ENCODE data around the gene POLE. TPM values are rescaled to one million over a fixed set of nuclear protein-coding genes. Genes with fewer than 3 reads are reported as not detected.

Gene POLE
- polyA plus RNA-seq, 1 of the 3 experiments (the other 2 are of a cell fraction) = 20.1 TPM

DNA sequence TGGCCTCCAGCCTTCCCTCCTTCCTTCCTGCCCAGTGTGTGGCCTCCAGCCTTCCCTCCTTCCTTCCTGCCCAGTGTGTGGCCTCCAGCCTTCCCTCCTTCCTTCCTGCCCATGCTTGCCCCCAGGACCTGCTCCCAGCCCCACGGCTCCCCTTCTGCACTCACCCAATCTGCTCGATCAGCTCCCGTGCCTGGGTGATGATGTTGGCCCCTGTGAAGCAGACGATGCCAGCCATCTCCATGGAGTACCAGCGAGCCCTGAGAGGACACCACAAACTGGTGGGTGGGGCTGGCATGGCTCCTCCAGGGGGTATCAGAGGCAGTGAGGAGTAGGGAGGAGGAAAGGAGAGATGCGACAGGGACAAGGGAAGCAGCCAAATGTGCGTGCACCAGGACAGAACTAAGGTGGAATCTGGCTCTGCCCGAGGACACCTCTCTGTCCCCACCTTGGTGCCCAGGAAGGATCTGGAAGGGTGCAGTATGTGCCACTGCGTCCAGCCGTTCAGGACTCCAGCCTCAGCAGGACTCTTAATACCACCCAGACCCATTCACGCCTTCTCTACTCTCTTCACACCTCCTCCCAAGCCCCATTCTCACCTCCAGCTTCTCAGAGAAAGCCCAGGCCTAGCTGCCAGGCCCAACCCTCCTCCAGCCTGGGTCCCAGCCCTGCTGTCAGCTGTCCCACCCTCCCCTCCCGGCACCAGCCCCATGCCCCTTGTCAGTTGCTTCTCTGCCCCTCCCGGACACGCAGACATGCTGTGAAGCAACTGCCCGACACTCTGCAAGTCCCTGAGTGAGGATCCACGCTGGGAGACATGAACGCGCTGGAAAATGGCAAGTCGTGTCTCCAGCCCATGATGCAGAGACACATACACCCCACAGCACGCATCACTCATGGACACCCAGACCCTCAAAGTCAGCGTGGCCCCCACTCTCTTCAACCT is 22.7 kb downstream of the POLE start:
- H3K9me3 ChIP-seq = no peaks in the 10 kb centered on the region
- POLR2A ChIA-PET = no interaction called here
- H3K27ac ChIP-seq (ENCODE audit: low read depth in 2 of 2, low read length in 1 of 2) = no peak overlapping the region
- TF ChIP-seq CHD2 (IDR thresholded peaks at IDR 0.05; ENCODE audit: low read length, partially characterized antibody) (no peak), NRF1 (IDR thresholded peaks at IDR 0.05; ENCODE audit: low read depth, low read length) (no peak), RXRA (IDR thresholded peaks at IDR 0.05; ENCODE audit: borderline replicate concordance, low read depth) (no peak), YY1 (IDR thresholded peaks at IDR 0.05; ENCODE audit: low read depth) (no peak), NFIC (IDR thresholded peaks at IDR 0.05; ENCODE audit: borderline replicate concordance) (no peak)
- TF ChIP-seq, protein P1, sequence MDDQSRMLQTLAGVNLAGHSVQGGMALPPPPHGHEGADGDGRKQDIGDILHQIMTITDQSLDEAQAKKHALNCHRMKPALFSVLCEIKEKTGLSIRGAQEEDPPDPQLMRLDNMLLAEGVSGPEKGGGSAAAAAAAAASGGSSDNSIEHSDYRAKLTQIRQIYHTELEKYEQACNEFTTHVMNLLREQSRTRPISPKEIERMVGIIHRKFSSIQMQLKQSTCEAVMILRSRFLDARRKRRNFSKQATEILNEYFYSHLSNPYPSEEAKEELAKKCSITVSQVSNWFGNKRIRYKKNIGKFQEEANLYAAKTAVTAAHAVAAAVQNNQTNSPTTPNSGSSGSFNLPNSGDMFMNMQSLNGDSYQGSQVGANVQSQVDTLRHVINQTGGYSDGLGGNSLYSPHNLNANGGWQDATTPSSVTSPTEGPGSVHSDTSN (IDR thresholded peaks at IDR 0.05) = no peak
- H3K4me3 ChIP-seq (ENCODE audit: low read depth in 2 of 2, low read length in 1 of 2) = no peak overlapping the region
- DNase-seq = no peak
- H3K9me2 ChIP-seq = no peaks in the 10 kb centered on the region
- H3K9ac ChIP-seq = no peak overlapping the region
- H4K20me1 ChIP-seq (ENCODE audit: insufficient read depth) = no peaks in the 10 kb centered on the region
- H3K4me2 ChIP-seq = no peak overlapping the region
- no peaks in the 10 kb centered on the region for H3K79me2 ChIP-seq (ENCODE audit: insufficient read depth)
- no peaks in the 10 kb centered on the region for H3F3A ChIP-seq (replicated peaks; ENCODE audit: insufficient read depth)
- no peaks in the 10 kb centered on the region for H3K4me1 ChIP-seq (ENCODE audit: control insufficient read depth in 1 of 2, insufficient read depth in 2 of 2, low read depth in 1 of 2, low read length in 1 of 2)
- WGBS (ENCODE audit: low lambda C conversion rate) = 94% methylated on average over 21 of the region's 21 CpGs
- H2AFZ ChIP-seq (ENCODE audit: low read depth) = no peak overlapping the region
- no peaks in the 10 kb centered on the region for H3K27me3 ChIP-seq (ENCODE audit: insufficient read depth)
- CTCF ChIA-PET = interaction anchor here (0.7 kb wide), 1 partner anchor 165 kb away, joined by 3 read pairs; no protein-coding TSS in a partner anchor
- peaks cover 13 to 63% of the 10 kb centered on the region in 2 experiments for H3K36me3 ChIP-seq (replicated peaks in 1 of 2; ENCODE audit: control insufficient read depth in 1 of 2, insufficient read depth in 2 of 2, low read length in 1 of 2)

DNA sequence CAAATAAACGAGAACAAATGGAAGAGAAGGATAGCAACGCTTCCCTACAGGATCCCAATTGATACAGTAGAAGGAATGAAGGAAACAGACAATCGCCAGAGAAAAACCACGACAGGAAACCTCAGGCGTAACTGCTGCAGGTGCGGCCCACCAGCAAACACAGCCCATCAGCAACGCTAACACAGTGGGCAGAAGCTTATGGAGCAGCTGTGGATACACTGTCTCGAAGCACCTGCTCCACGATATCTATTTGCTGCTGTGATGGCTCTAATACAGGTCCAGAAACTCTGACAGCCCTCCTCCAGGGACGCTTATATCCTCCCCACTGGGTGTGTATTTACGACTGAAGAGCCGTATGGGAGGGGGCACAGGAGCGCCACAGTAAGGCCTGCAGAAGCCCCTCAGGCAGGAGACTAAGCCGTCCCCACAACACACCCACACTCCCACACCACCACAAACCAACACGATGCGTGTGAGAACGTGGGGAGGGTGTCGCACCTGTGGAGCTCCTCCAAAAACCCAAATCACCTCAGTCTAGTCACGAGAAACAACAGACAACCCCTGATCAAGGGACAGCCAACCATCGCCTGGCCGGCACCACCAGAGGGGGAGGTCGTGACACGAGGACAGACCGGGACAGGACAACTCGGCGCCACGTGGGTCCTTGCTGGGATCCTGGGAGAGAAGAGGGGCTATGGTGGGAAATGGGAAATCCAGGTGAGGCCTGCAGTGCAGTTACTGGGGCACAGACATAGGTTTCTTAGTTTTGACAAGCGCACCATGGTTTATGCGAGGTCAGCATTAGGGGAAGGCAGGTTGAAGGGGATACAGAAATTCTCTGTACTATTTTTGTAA is 24.0 kb downstream of the POLE start:
- Histone ChIP-seq H3K9me3 (no peaks in the 10 kb centered on the region), H3K4me1 (ENCODE audit: control insufficient read depth in 1 of 2, insufficient read depth in 2 of 2, low read depth in 1 of 2, low read length in 1 of 2) (no peaks in the 10 kb centered on the region), H4K20me1 (ENCODE audit: insufficient read depth) (no peaks in the 10 kb centered on the region), H3K9ac (no peak overlapping the region), H3K4me2 (no peak overlapping the region), H3K27me3 (ENCODE audit: insufficient read depth) (no peaks in the 10 kb centered on the region), H3F3A (replicated peaks; ENCODE audit: insufficient read depth) (no peaks in the 10 kb centered on the region), H3K79me2 (ENCODE audit: insufficient read depth) (no peaks in the 10 kb centered on the region), H3K9me2 (no peaks in the 10 kb centered on the region), H2AFZ (ENCODE audit: low read depth) (no peak overlapping the region), H3K4me3 (ENCODE audit: low read depth in 2 of 2, low read length in 1 of 2) (no peak overlapping the region), H3K27ac (ENCODE audit: low read depth in 2 of 2, low read length in 1 of 2) (no peak overlapping the region), H3K36me3 (replicated peaks in 1 of 2; ENCODE audit: control insufficient read depth in 1 of 2, insufficient read depth in 2 of 2, low read length in 1 of 2) (peaks cover 14 to 69% of the 10 kb centered on the region in 2 experiments)
- CTCF ChIA-PET = interaction anchor here (0.7 to 1.1 kb wide), 3 partner anchors 22 to 166 kb away, joined by 3 read pairs; no protein-coding TSS in a partner anchor
- no peak for DNase-seq
- TF ChIP-seq RFX5 (IDR thresholded peaks at IDR 0.05; ENCODE audit: low read length) = no peak
- TF ChIP-seq, protein P2, sequence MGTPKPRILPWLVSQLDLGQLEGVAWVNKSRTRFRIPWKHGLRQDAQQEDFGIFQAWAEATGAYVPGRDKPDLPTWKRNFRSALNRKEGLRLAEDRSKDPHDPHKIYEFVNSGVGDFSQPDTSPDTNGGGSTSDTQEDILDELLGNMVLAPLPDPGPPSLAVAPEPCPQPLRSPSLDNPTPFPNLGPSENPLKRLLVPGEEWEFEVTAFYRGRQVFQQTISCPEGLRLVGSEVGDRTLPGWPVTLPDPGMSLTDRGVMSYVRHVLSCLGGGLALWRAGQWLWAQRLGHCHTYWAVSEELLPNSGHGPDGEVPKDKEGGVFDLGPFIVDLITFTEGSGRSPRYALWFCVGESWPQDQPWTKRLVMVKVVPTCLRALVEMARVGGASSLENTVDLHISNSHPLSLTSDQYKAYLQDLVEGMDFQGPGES (IDR thresholded peaks at IDR 0.05; ENCODE audit: low read depth, low read length) = no peak
- TF ChIP-seq RAD21 (IDR thresholded peaks at IDR 0.05; ENCODE audit: low read length) = no peak
- TF ChIP-seq, protein P3, sequence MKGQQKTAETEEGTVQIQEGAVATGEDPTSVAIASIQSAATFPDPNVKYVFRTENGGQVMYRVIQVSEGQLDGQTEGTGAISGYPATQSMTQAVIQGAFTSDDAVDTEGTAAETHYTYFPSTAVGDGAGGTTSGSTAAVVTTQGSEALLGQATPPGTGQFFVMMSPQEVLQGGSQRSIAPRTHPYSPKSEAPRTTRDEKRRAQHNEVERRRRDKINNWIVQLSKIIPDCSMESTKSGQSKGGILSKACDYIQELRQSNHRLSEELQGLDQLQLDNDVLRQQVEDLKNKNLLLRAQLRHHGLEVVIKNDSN (IDR thresholded peaks at IDR 0.05; ENCODE audit: borderline replicate concordance, low read depth) = no peak
- TF ChIP-seq EZH2phosphoT487 (IDR thresholded peaks at IDR 0.05; ENCODE audit: borderline replicate concordance, low read depth) = no peak
- no peak for TF ChIP-seq FOXM1 (IDR thresholded peaks at IDR 0.05; ENCODE audit: low read depth)
- TF ChIP-seq, protein P1 (IDR thresholded peaks at IDR 0.05) = no peak
- no peak for TF ChIP-seq MXI1 (IDR thresholded peaks at IDR 0.05; ENCODE audit: low read depth, low read length)
- TF ChIP-seq, protein P4, sequence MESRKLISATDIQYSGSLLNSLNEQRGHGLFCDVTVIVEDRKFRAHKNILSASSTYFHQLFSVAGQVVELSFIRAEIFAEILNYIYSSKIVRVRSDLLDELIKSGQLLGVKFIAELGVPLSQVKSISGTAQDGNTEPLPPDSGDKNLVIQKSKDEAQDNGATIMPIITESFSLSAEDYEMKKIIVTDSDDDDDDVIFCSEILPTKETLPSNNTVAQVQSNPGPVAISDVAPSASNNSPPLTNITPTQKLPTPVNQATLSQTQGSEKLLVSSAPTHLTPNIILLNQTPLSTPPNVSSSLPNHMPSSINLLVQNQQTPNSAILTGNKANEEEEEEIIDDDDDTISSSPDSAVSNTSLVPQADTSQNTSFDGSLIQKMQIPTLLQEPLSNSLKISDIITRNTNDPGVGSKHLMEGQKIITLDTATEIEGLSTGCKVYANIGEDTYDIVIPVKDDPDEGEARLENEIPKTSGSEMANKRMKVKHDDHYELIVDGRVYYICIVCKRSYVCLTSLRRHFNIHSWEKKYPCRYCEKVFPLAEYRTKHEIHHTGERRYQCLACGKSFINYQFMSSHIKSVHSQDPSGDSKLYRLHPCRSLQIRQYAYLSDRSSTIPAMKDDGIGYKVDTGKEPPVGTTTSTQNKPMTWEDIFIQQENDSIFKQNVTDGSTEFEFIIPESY (IDR thresholded peaks at IDR 0.05; ENCODE audit: borderline replicate concordance, low read depth) = no peak
- no peak for TF ChIP-seq TEAD4 (IDR thresholded peaks at IDR 0.05; ENCODE audit: borderline replicate concordance, insufficient read depth)
- no peak for TF ChIP-seq EP300 (IDR thresholded peaks at IDR 0.05; ENCODE audit: borderline replicate concordance in 1 of 2, low read depth in 1 of 2, low read length in 1 of 2)
- TF ChIP-seq FOXJ3 (CRISPR knock-in tag; IDR thresholded peaks at IDR 0.05) = no peak
- 96% methylated on average over 27 of the region's 29 CpGs for WGBS (ENCODE audit: low lambda C conversion rate)
- POLR2A ChIA-PET = no interaction called here

Data from SK-N-SH (cell line).